Activated naive CD4-positive, alpha-beta T cell treated with Interleukin-2 at 50 U/mL for 16 hours (primary cell): Measurements from ENCODE around the gene PRKD3.

Source experiments
- DNase-seq: peaks from one replicate; pipeline ENCODE4 v3.0.0-alpha.2; 2020

The PRKD3 gene

GRCh38 chr2:37324786-37325624 is at the start of gene PRKD3:
Gene PRKD3, minus strand, starts transcription at chr2:37324833. Its CDS starts 8,309 bp downstream, at chr2:37316524.
- peak; percentile 55 for DNase-seq

GRCh38 chr2:37372000-37372399 is 47.4 kb upstream of the PRKD3 start:
- no peak for DNase-seq

- DNase-seq, result no peak
Measured at GRCh38 chr2:37370666-37371065, 46.0 kb upstream of the PRKD3 start.

GRCh38 chr2:37367984-37368383 is 43.4 kb upstream of the PRKD3 start:
- DNase-seq, result peak; percentile 18

- no peak for DNase-seq
Measured at GRCh38 chr2:37367310-37367709, 42.7 kb upstream of the PRKD3 start.

GRCh38 chr2:37366773-37367172 is 42.1 kb upstream of the PRKD3 start:
- DNase-seq, result peak; percentile 27

GRCh38 chr2:37365669-37366068 is 41.0 kb upstream of the PRKD3 start:
- DNase-seq, result no peak

- no peak for DNase-seq
Measured at GRCh38 chr2:37364351-37364750, 39.7 kb upstream of the PRKD3 start.

GRCh38 chr2:37361994-37362698 is 37.5 kb upstream of the PRKD3 start:
- no peak for DNase-seq

GRCh38 chr2:37361216-37361815 is 36.7 kb upstream of the PRKD3 start:
- DNase-seq, result no peak

- no peak for DNase-seq
Measured at GRCh38 chr2:37358466-37358865, 33.8 kb upstream of the PRKD3 start.

GRCh38 chr2:37357530-37357929 is 32.9 kb upstream of the PRKD3 start:
- no peak for DNase-seq

GRCh38 chr2:37357069-37357468 is 32.4 kb upstream of the PRKD3 start:
- no peak for DNase-seq

- DNase-seq, result no peak
Measured at GRCh38 chr2:37356299-37356698, 31.7 kb upstream of the PRKD3 start.

GRCh38 chr2:37355735-37356134 is 31.1 kb upstream of the PRKD3 start:
- no peak for DNase-seq

- DNase-seq, result no peak
Measured at GRCh38 chr2:37354531-37354930, 29.9 kb upstream of the PRKD3 start.

- no peak for DNase-seq
Measured at GRCh38 chr2:37350034-37350433, 25.4 kb upstream of the PRKD3 start.

- DNase-seq, result no peak
Measured at GRCh38 chr2:37349231-37349860, 24.7 kb upstream of the PRKD3 start.

- no peak for DNase-seq
Measured at GRCh38 chr2:37348155-37348554, 23.5 kb upstream of the PRKD3 start.

GRCh38 chr2:37344453-37345361 is 20.1 kb upstream of the PRKD3 start, which contains the start of gene QPCT:
Gene QPCT, plus strand, starts transcription at chr2:37344630. Its CDS starts 102 bp downstream, at chr2:37344732.
- peak; percentile 57 for DNase-seq

- no peak for DNase-seq
Measured at GRCh38 chr2:37343537-37344434, 19.2 kb upstream of the PRKD3 start.
